Epithelial cell of proximal tubule (primary cell): ENCODE results near the gene EHD2. TPM values are rescaled to one million over a fixed set of nuclear protein-coding genes. Genes with fewer than 3 reads are reported as not detected.
"Not testable (repeated sequence)": the region's sequence is repeated elsewhere in the genome, so short reads cannot be mapped to it uniquely, and the experiment has no call there.

ENCODE experiments used
- DNase-seq: peaks from one replicate; pipeline ENCODE4 v3.0.0-alpha.2; 2011; ENCODE audit warnings: low read depth
- H3K4me3 ChIP-seq: 2 replicates; pipeline ENCODE4 v1.5.1; 2011; ENCODE audit warnings: low read depth, mild to moderate bottlenecking, low read length
- CTCF ChIP-seq: conservative IDR thresholded peaks from 2 replicates; pipeline ENCODE4 v1.5.1; 2012; ENCODE audit warnings: low read depth, mild to moderate bottlenecking, low read length
- total RNA-seq: library from RNA; depleted of rRNA; stranded (reverse); fragments of >200 nt; gene quantifications from 2 replicates; pipeline ENCODE4 v1.2.3, GENCODE V29; 2015

Gene EHD2
- total RNA-seq, 1 donor from 2014 or later = 58.9 TPM

GRCh38 chr19:47778954-47779351 lies 65.7 kb downstream of the EHD2 start:
- TF ChIP-seq CTCF = no peak
- peak overlapping the region; percentile 98 for H3K4me3 ChIP-seq
- DNase-seq = no peak

- no peak for TF ChIP-seq CTCF
- H3K4me3 ChIP-seq = peak overlapping the region; percentile 98
- DNase-seq = no peak
Measured at GRCh38 chr19:47779524-47780214, 66.4 kb downstream of the EHD2 start.

GRCh38 chr19:47780215-47780551 lies 67.0 kb downstream of the EHD2 start:
- TF ChIP-seq CTCF = no peak
- peak overlapping the region; percentile 98 for H3K4me3 ChIP-seq
- DNase-seq = no peak

- DNase-seq = no peak
- no peak overlapping the region for H3K4me3 ChIP-seq
- no peak for TF ChIP-seq CTCF
Measured at GRCh38 chr19:47781590-47782262, 68.5 kb downstream of the EHD2 start.

- H3K4me3 ChIP-seq = no peak overlapping the region
- TF ChIP-seq CTCF = no peak
- DNase-seq = no peak
Measured at GRCh38 chr19:47786566-47786965, 73.3 kb downstream of the EHD2 start.

- H3K4me3 ChIP-seq, DNase-seq: not testable (repeated sequence)
Measured at GRCh38 chr19:47787307-47787706, 74.1 kb downstream of the EHD2 start.

GRCh38 chr19:47789811-47790210 lies 76.6 kb downstream of the EHD2 start:
- DNase-seq = not testable (repeated sequence)

GRCh38 chr19:47790398-47790814 lies 77.2 kb downstream of the EHD2 start:
- TF ChIP-seq CTCF = peak; percentile 91
- no peak overlapping the region for H3K4me3 ChIP-seq
- no peak for DNase-seq

More at GRCh38 chr19:47789811-47790210, 76.6 kb downstream of the EHD2 start:
- H3K4me3 ChIP-seq = not testable (repeated sequence)
